ENCODE data around the gene SELENBP1. TPM values are rescaled to one million over a fixed set of nuclear protein-coding genes. Genes with fewer than 3 reads are reported as not detected.

The SELENBP1 gene
- polyA plus RNA-seq, 1 of the 3 experiments (the other 2 are of a cell fraction): 0.16 TPM

DNA sequence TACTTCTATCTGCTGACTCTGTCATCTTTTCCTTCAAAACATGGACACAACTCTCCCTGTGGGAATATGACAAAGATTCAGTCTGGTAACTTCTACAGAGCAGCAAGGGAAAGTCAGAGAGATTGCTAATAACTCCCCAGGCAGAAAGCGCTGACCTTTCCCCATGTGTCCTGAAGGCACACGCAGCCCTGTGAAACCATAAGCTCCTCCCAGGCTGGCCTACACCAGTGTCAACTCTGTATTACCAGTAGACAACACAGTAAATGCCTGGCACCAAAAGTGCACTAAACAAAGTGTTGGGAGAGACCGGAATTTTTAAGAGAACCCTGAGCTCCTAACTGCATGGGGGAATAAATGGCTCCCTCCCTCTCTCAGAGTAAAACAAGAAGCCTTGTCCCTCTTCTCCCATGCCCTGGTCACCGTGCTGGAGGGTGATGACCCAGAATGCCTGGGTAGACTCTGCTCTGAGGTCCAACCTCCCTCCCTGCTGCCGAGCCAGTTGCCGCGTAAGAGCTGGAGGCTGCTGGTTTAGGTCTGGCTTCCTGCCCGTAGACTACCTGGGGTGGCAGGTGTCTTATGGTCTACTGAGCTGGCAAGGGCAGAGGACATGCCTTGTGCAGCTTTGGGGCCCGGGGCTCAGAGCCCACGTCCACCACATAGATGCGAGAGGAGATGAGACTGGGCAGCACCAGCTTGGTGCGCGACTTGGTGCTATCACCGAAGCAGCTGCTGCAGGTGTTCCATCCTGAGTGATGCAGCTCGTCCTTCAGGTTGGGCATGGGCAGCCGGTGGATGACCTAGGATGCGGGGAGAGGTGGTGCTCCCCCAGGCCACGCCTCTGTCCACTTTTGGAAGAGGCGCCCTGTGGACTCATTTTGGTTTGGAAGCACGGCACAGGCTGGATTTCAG, 3.9 kb downstream of the SELENBP1 start:
- POLR2A ChIA-PET: no interaction called here
- Histone ChIP-seq H3K9me3 (no peaks in the 10 kb centered on the region), H4K20me1 (ENCODE audit: insufficient read depth) (no peaks in the 10 kb centered on the region), H3K27ac (ENCODE audit: low read depth in 2 of 2, low read length in 1 of 2) (no peak overlapping the region), H3F3A (replicated peaks; ENCODE audit: insufficient read depth) (no peaks in the 10 kb centered on the region), H3K79me2 (ENCODE audit: insufficient read depth) (no peaks in the 10 kb centered on the region), H3K4me1 (ENCODE audit: control insufficient read depth in 1 of 2, insufficient read depth in 2 of 2, low read depth in 1 of 2, low read length in 1 of 2) (peaks cover 0 to 15% of the 10 kb centered on the region in 2 experiments; a peak in 1 of 4 replicates), H3K36me3 (replicated peaks in 1 of 2; ENCODE audit: control insufficient read depth in 1 of 2, insufficient read depth in 2 of 2, low read length in 1 of 2) (no peaks in the 10 kb centered on the region), H3K4me2 (no peak overlapping the region), H3K9me2 (no peaks in the 10 kb centered on the region), H3K27me3 (ENCODE audit: insufficient read depth) (no peaks in the 10 kb centered on the region), H3K9ac (no peak overlapping the region), H3K4me3 (ENCODE audit: low read depth in 2 of 2, low read length in 1 of 2) (no peak overlapping the region), H2AFZ (ENCODE audit: low read depth) (no peak overlapping the region)
- TF ChIP-seq POLR2AphosphoS5 (IDR thresholded peaks at IDR 0.05; ENCODE audit: low read depth, low read length) (no peak), JUND (IDR thresholded peaks at IDR 0.05) (no peak), RFX5 (IDR thresholded peaks at IDR 0.05; ENCODE audit: low read length) (no peak), FOXJ3 (CRISPR knock-in tag; IDR thresholded peaks at IDR 0.05) (no peak)
- TF ChIP-seq, protein P1, sequence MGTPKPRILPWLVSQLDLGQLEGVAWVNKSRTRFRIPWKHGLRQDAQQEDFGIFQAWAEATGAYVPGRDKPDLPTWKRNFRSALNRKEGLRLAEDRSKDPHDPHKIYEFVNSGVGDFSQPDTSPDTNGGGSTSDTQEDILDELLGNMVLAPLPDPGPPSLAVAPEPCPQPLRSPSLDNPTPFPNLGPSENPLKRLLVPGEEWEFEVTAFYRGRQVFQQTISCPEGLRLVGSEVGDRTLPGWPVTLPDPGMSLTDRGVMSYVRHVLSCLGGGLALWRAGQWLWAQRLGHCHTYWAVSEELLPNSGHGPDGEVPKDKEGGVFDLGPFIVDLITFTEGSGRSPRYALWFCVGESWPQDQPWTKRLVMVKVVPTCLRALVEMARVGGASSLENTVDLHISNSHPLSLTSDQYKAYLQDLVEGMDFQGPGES (IDR thresholded peaks at IDR 0.05; ENCODE audit: low read depth, low read length): no peak
- CTCF ChIA-PET: interaction anchor here (1.2 to 2.5 kb wide), 3 partner anchors 19 to 68 kb away, joined by 4 to 10 read pairs (median 5); no protein-coding TSS in a partner anchor
- 77% methylated on average over 10 of the region's 20 CpGs for WGBS (ENCODE audit: low lambda C conversion rate)
- no peak for DNase-seq

DNA sequence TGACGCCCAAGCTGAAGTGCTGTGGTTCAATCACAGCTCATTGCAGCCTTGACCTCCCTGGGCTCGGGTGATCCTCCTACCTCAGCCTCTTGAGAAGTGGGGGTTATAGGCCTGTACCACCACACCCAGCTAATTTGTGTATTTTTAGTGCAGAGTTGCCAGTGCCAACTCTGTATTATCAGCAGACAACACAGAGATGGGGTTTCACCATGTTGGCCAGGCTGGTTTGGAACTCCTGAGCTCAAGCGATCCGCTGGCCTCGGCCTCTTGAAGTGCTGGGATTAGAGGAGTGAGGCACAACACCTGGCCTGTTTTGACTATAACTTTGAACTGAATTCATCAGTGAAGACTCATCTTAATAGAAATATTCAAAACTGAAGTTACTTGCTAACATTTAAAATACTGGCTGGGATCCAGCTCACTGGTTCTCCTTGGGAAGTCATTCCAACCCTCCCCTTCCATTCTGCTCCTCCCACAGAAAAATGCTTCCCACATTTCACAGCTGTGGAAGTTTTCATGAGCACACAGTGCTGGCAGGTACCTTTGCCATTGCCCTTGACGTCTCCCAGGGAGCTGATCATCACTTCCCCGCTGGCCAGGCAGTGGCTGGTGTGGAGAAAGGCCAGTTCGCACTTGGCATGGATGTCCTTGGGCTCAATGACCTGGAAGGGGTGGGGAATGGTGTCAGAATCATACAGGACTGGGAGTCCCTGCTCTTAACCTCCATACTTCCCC, 4.7 kb downstream of the SELENBP1 start:
- H3K9ac ChIP-seq: no peak overlapping the region
- H3K36me3 ChIP-seq (replicated peaks in 1 of 2; ENCODE audit: control insufficient read depth in 1 of 2, insufficient read depth in 2 of 2, low read length in 1 of 2): no peaks in the 10 kb centered on the region
- no peak overlapping the region for H3K4me2 ChIP-seq
- H2AFZ ChIP-seq (ENCODE audit: low read depth): no peak overlapping the region
- no peaks in the 10 kb centered on the region for H3K9me3 ChIP-seq
- no peak overlapping the region for H3K27ac ChIP-seq (ENCODE audit: low read depth in 2 of 2, low read length in 1 of 2)
- CTCF ChIA-PET: interaction anchor here (0.7 to 2.5 kb wide), 4 partner anchors 18 to 67 kb away, joined by 3 to 10 read pairs (median 4); no protein-coding TSS in a partner anchor
- H3F3A ChIP-seq (replicated peaks; ENCODE audit: insufficient read depth): no peaks in the 10 kb centered on the region
- no peaks in the 10 kb centered on the region for H3K79me2 ChIP-seq (ENCODE audit: insufficient read depth)
- H3K27me3 ChIP-seq (ENCODE audit: insufficient read depth): no peaks in the 10 kb centered on the region
- H4K20me1 ChIP-seq (ENCODE audit: insufficient read depth): no peaks in the 10 kb centered on the region
- H3K9me2 ChIP-seq: no peaks in the 10 kb centered on the region
- POLR2A ChIA-PET: no interaction called here
- no peak for DNase-seq
- H3K4me3 ChIP-seq (ENCODE audit: low read depth in 2 of 2, low read length in 1 of 2): no peak overlapping the region
- H3K4me1 ChIP-seq (ENCODE audit: control insufficient read depth in 1 of 2, insufficient read depth in 2 of 2, low read depth in 1 of 2, low read length in 1 of 2): peaks cover 0 to 15% of the 10 kb centered on the region in 2 experiments; a peak in 1 of 4 replicates
- 73% methylated on average over 8 of the region's 8 CpGs for WGBS (ENCODE audit: low lambda C conversion rate)
- no peak for TF ChIP-seq TEAD4 (IDR thresholded peaks at IDR 0.05; ENCODE audit: borderline replicate concordance, insufficient read depth)
- TF ChIP-seq SMC3 (IDR thresholded peaks at IDR 0.05; ENCODE audit: low read depth, low read length): no peak
- TF ChIP-seq TCF12 (IDR thresholded peaks at IDR 0.05): no peak
- no peak for TF ChIP-seq FOSL2 (IDR thresholded peaks at IDR 0.05; ENCODE audit: borderline replicate concordance, low read depth)
- TF ChIP-seq, protein P2, sequence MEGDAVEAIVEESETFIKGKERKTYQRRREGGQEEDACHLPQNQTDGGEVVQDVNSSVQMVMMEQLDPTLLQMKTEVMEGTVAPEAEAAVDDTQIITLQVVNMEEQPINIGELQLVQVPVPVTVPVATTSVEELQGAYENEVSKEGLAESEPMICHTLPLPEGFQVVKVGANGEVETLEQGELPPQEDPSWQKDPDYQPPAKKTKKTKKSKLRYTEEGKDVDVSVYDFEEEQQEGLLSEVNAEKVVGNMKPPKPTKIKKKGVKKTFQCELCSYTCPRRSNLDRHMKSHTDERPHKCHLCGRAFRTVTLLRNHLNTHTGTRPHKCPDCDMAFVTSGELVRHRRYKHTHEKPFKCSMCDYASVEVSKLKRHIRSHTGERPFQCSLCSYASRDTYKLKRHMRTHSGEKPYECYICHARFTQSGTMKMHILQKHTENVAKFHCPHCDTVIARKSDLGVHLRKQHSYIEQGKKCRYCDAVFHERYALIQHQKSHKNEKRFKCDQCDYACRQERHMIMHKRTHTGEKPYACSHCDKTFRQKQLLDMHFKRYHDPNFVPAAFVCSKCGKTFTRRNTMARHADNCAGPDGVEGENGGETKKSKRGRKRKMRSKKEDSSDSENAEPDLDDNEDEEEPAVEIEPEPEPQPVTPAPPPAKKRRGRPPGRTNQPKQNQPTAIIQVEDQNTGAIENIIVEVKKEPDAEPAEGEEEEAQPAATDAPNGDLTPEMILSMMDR (IDR thresholded peaks at IDR 0.05): no peak
- no peak for TF ChIP-seq POLR2AphosphoS5 (IDR thresholded peaks at IDR 0.05; ENCODE audit: low read depth, low read length)
- TF ChIP-seq, protein P3, sequence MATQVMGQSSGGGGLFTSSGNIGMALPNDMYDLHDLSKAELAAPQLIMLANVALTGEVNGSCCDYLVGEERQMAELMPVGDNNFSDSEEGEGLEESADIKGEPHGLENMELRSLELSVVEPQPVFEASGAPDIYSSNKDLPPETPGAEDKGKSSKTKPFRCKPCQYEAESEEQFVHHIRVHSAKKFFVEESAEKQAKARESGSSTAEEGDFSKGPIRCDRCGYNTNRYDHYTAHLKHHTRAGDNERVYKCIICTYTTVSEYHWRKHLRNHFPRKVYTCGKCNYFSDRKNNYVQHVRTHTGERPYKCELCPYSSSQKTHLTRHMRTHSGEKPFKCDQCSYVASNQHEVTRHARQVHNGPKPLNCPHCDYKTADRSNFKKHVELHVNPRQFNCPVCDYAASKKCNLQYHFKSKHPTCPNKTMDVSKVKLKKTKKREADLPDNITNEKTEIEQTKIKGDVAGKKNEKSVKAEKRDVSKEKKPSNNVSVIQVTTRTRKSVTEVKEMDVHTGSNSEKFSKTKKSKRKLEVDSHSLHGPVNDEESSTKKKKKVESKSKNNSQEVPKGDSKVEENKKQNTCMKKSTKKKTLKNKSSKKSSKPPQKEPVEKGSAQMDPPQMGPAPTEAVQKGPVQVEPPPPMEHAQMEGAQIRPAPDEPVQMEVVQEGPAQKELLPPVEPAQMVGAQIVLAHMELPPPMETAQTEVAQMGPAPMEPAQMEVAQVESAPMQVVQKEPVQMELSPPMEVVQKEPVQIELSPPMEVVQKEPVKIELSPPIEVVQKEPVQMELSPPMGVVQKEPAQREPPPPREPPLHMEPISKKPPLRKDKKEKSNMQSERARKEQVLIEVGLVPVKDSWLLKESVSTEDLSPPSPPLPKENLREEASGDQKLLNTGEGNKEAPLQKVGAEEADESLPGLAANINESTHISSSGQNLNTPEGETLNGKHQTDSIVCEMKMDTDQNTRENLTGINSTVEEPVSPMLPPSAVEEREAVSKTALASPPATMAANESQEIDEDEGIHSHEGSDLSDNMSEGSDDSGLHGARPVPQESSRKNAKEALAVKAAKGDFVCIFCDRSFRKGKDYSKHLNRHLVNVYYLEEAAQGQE (IDR thresholded peaks at IDR 0.05; ENCODE audit: low read depth, low read length): no peak
- TF ChIP-seq RFX5 (IDR thresholded peaks at IDR 0.05; ENCODE audit: low read length): no peak
- TF ChIP-seq, protein P1 (IDR thresholded peaks at IDR 0.05; ENCODE audit: low read depth, low read length): no peak
- no peak for TF ChIP-seq YY1 (IDR thresholded peaks at IDR 0.05; ENCODE audit: low read depth)
- TF ChIP-seq RXRA (IDR thresholded peaks at IDR 0.05; ENCODE audit: borderline replicate concordance, low read depth): no peak
- no peak for TF ChIP-seq GATA2 (CRISPR knock-in tag; IDR thresholded peaks at IDR 0.05)
- TF ChIP-seq JUND (IDR thresholded peaks at IDR 0.05): no peak
- TF ChIP-seq, protein P4, sequence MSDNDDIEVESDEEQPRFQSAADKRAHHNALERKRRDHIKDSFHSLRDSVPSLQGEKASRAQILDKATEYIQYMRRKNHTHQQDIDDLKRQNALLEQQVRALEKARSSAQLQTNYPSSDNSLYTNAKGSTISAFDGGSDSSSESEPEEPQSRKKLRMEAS (IDR thresholded peaks at IDR 0.05; ENCODE audit: low read depth): no peak
- no peak for TF ChIP-seq RCOR1 (IDR thresholded peaks at IDR 0.05; ENCODE audit: low read length)
